K562 (cell line): ENCODE data around the gene PPA2.

Experiments
- BDP1 ChIP-seq: IDR thresholded peaks from 3 replicates; pipeline ENCODE4 v1.6.1; 2011; ENCODE audit not compliant: insufficient read length, insufficient read depth
- CTCF ChIP-seq, 3 experiments: IDR thresholded peaks in 2 of 3; conservative IDR thresholded peaks in 1 of 3; 2 replicates each; pipeline ENCODE4 v1.5.1; 2011 to 2012; ENCODE audit warnings: low read length in 3 of 3, mild to moderate bottlenecking in 3 of 3, control low read depth in 2 of 3, improper control_type of control experiment in 1 of 3, inconsistent platforms in 1 of 3, low read depth in 1 of 3, mixed read lengths in 1 of 3, moderate library complexity in 1 of 3; ENCODE audit not compliant: insufficient read depth in 2 of 3
- DMBX1 ChIP-seq: fragments of 250-450 bp; sonication (Bioruptor Pico); IDR thresholded peaks from 2 replicates; pipeline ENCODE4 v1.8.0; 2022; ENCODE audit warnings: inconsistent platforms, mild to moderate bottlenecking, moderate library complexity, borderline replicate concordance
- EWSR1 ChIP-seq: fragments of 450-650 bp; IDR thresholded peaks from 2 replicates; pipeline ENCODE4 v1.6.1; 2018; ENCODE audit warnings: borderline replicate concordance, mild to moderate bottlenecking, low read depth, moderate library complexity; ENCODE audit not compliant: partially characterized antibody
- KLF1 ChIP-seq: fragments of 450-650 bp; IDR thresholded peaks from 2 replicates; pipeline ENCODE4 v1.6.1; 2016; ENCODE audit warnings: missing genetic modification characterization, missing compliant biosample characterization
- NFE2 ChIP-seq: IDR thresholded peaks from 2 replicates; pipeline ENCODE4 v1.6.1; 2014; ENCODE audit warnings: antibody characterized with exemption, low read depth
- SIN3A ChIP-seq, 2 experiments: fragments of 150-350 bp in 1 of 2; IDR thresholded peaks; 2 replicates each; pipeline ENCODE4 v1.6.1; 2011 to 2016; ENCODE audit warnings: borderline replicate concordance in 2 of 2, low read depth in 2 of 2, low read length in 2 of 2, mild to moderate bottlenecking in 2 of 2, moderate library complexity in 2 of 2; ENCODE audit not compliant: control insufficient read depth in 1 of 2
- SLC30A9 ChIP-seq: fragments of 250-450 bp; sonication (Bioruptor Pico); IDR thresholded peaks from 2 replicates; pipeline ENCODE4 v1.8.0; 2022; ENCODE audit warnings: mild to moderate bottlenecking, moderate library complexity
- TAF1 ChIP-seq: IDR thresholded peaks from 2 replicates; pipeline ENCODE4 v1.6.1; 2011; ENCODE audit warnings: mild to moderate bottlenecking, low read length, moderate library complexity; ENCODE audit not compliant: insufficient read depth, control insufficient read depth, severe bottlenecking; ENCODE audit errors: extremely low read depth
- ZNF76 ChIP-seq: fragments of 250-450 bp; sonication (Bioruptor Pico); IDR thresholded peaks from 2 replicates; pipeline ENCODE4 v1.4.0; 2020; ENCODE audit warnings: mild to moderate bottlenecking, moderate library complexity, borderline replicate concordance
- TF ChIP-seq, protein P1 (sequence below): fragments of 450-650 bp; IDR thresholded peaks from 2 replicates; pipeline ENCODE4 v1.6.1; 2016; ENCODE audit warnings: mild to moderate bottlenecking
- TF ChIP-seq, protein P2 (sequence below): IDR thresholded peaks from 2 replicates; pipeline ENCODE4 v1.6.1; 2011; ENCODE audit warnings: borderline replicate concordance, low read depth, mild to moderate bottlenecking, moderate library complexity, low read length; ENCODE audit not compliant: insufficient read depth, poor library complexity, severe bottlenecking

DNA sequence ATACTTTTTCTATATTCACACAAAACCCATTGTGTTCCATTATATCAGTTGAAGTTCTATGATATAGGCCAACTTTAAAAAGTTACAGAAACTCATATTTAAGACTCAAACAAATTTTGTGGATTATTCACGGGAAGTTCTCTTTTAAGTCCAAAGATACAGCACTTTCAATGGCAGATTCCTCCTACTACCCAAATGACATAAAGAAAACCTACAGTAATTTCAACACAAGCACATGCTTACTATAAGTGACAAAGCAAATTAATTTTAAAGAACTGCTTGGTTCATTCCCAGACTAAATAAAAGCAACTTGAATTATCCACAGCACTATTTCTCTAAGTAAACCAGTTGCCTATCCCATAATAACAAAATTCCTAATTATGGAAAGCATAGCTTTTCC is 4.1 kb downstream of the PPA2 start:
- TF ChIP-seq CTCF (IDR thresholded peaks at IDR 0.05 in 2 of 3, conservative IDR thresholded peaks at IDR 0.05 in 1 of 3; ENCODE audit: insufficient read depth in 2 of 3, low read depth in 1 of 3, low read length in 3 of 3) = no peak
- TF ChIP-seq EWSR1 = no peak
- TF ChIP-seq BDP1 = no peak
- TF ChIP-seq KLF1 = no peak
- TF ChIP-seq DMBX1 = no peak
- no peak for TF ChIP-seq NFE2
- no peak for TF ChIP-seq ZNF76 (CRISPR knock-in tag)
- TF ChIP-seq SIN3A (IDR thresholded peaks at IDR 0.05; ENCODE audit: borderline replicate concordance in 2 of 2, control insufficient read depth in 1 of 2, low read depth in 2 of 2, low read length in 2 of 2) = no peak
- TF ChIP-seq, protein P1, sequence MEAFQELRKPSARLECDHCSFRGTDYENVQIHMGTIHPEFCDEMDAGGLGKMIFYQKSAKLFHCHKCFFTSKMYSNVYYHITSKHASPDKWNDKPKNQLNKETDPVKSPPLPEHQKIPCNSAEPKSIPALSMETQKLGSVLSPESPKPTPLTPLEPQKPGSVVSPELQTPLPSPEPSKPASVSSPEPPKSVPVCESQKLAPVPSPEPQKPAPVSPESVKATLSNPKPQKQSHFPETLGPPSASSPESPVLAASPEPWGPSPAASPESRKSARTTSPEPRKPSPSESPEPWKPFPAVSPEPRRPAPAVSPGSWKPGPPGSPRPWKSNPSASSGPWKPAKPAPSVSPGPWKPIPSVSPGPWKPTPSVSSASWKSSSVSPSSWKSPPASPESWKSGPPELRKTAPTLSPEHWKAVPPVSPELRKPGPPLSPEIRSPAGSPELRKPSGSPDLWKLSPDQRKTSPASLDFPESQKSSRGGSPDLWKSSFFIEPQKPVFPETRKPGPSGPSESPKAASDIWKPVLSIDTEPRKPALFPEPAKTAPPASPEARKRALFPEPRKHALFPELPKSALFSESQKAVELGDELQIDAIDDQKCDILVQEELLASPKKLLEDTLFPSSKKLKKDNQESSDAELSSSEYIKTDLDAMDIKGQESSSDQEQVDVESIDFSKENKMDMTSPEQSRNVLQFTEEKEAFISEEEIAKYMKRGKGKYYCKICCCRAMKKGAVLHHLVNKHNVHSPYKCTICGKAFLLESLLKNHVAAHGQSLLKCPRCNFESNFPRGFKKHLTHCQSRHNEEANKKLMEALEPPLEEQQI = no peak
- no peak for TF ChIP-seq TAF1
- TF ChIP-seq, protein P2, sequence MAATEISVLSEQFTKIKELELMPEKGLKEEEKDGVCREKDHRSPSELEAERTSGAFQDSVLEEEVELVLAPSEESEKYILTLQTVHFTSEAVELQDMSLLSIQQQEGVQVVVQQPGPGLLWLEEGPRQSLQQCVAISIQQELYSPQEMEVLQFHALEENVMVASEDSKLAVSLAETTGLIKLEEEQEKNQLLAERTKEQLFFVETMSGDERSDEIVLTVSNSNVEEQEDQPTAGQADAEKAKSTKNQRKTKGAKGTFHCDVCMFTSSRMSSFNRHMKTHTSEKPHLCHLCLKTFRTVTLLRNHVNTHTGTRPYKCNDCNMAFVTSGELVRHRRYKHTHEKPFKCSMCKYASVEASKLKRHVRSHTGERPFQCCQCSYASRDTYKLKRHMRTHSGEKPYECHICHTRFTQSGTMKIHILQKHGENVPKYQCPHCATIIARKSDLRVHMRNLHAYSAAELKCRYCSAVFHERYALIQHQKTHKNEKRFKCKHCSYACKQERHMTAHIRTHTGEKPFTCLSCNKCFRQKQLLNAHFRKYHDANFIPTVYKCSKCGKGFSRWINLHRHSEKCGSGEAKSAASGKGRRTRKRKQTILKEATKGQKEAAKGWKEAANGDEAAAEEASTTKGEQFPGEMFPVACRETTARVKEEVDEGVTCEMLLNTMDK = no peak
- TF ChIP-seq SLC30A9 = no peak
